WI38 (cell line): ENCODE results near the gene MAPKAPK3.

Experiments used
- H3K4me3 ChIP-seq: 2 replicates; pipeline ENCODE4 v1.5.1; 2011; ENCODE audit warnings: low read depth, mild to moderate bottlenecking, control low read depth, low read length
- TF ChIP-seq, protein P1 (sequence below): IDR thresholded peaks from 2 replicates; pipeline ENCODE4 v1.5.1; 2012; ENCODE audit warnings: low read depth, mild to moderate bottlenecking, control low read depth, low read length

The MAPKAPK3 gene

GRCh38 chr3:50610992-50611463 lies 5.9 kb upstream of the MAPKAPK3 start:
- peak overlapping the region; percentile 71 for H3K4me3 ChIP-seq
- TF ChIP-seq, protein P1, sequence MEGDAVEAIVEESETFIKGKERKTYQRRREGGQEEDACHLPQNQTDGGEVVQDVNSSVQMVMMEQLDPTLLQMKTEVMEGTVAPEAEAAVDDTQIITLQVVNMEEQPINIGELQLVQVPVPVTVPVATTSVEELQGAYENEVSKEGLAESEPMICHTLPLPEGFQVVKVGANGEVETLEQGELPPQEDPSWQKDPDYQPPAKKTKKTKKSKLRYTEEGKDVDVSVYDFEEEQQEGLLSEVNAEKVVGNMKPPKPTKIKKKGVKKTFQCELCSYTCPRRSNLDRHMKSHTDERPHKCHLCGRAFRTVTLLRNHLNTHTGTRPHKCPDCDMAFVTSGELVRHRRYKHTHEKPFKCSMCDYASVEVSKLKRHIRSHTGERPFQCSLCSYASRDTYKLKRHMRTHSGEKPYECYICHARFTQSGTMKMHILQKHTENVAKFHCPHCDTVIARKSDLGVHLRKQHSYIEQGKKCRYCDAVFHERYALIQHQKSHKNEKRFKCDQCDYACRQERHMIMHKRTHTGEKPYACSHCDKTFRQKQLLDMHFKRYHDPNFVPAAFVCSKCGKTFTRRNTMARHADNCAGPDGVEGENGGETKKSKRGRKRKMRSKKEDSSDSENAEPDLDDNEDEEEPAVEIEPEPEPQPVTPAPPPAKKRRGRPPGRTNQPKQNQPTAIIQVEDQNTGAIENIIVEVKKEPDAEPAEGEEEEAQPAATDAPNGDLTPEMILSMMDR: no peak

DNA sequence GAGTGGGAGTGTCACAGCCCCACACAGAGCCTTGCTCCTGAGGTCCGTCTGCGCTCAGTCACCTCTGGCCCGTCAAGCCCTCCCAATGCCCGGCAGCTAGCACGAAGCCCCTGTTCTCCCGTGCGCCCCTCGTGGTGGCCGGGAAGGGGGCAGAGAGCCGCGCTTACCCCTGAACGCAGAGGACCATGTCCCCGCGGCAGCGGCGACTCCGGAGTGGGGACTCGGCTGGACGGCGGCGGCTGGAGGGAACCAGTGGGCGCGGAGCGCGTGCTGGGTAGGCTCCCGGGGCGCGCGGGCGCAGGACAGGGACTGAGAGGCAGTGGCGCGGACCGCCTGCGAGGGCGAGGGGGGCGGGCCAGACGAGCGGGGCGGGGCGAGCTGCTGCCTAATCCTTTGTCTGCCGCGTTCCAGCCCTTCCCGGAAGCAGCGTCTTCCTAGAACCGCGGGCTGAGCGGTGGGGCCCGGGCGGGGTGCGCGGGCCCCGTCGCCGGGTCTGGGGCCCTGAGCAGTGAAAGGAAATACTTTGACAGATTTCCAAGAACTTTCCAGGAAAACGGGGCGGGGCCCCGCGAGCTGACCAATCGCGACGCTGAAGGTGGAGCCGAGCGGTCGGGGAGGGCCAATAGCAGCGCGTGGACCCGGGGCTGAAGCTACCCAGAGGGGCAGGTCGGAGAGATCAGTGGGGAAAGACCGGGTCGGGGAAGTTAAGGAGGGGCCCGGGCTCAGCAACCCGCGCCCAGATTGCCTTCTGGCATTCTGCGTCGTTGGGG lies 5.3 kb upstream of the MAPKAPK3 start, which contains the start of gene CISH:
Gene CISH (minus strand): TSS at position 311 of the 770 bp plus-strand sequence. CDS start 124 bp downstream, at position 187.
- peak within 1 kb of the TSS; percentile 71 for H3K4me3 ChIP-seq
- TF ChIP-seq, protein P1: peak; percentile 43

DNA sequence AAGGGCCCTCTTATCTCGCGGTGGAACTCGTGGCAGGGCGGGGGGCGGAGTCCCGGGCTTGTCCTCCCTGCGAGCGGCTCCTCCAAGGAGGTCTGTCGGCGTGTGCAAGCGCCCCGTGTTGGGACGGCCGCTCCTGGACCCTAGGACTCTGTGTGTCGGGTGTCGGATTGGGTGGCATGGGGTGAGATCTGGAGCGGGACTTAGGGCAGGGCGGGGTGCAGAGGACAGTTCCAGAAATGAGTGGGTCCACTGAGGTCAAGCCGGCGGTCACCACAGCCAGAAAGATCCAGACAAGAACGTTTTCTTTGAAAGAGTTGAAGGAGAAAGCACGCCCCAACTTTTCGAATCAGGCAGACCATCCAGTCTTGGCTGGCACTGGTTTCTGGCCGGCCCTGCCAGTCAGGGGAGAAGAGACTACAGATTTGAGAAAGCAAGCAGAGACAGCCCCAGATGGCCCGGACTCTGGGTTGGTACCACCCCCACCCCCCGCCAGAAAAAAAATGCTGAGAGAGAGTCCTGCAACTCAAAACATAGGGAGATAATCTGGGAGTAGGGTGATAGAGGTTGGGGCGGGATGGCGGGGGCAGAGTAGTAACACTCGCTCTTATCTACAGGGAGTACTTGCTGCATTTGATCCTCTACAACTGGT lies 4.6 kb upstream of the MAPKAPK3 start:
- TF ChIP-seq, protein P1: no peak
- peak overlapping the region; percentile 71 for H3K4me3 ChIP-seq

DNA sequence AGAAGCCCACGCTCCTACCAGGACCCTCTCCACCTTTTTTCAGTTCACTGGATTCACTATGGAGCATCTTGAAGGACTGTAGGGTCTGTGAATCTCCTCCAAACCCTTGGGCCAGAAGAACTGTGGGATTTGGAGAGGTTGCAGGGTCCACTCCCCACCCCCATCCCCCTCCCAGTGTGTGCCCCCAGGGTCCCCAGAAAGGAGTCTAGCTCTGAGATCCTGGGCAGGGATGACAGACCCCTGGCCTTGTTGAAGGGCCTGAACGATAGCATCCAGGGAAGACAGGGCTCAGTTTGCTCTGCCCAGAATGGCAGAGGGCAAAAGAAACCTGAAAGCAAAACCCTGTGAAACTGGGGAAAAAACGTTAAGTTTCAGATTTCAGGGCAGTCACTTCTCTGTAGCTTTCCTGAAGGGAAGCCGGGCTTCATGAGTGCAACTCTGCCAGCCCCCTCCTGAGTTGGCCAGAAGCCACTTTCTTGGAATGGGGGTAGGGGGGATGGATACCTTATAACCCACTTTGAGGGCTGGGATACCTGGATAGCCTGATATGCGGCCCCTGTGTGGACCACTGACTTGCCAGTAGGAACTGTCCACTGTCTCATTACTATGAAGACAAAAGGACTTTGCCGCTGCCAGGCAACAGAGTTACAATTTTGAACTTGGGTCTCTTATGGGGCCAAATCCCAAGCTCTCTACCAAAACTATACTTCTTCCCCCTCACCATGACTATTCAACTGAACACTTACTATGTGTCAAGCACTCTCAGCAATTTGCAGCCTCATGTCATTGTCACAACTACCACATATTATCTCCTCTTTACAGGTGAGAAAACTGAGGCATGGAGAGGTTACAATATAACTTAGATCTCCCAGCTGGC lies 3.7 kb upstream of the MAPKAPK3 start:
- peak overlapping the region; percentile 71; the same call in 1 of the 2 replicates for H3K4me3 ChIP-seq
- TF ChIP-seq, protein P1: no peak

DNA sequence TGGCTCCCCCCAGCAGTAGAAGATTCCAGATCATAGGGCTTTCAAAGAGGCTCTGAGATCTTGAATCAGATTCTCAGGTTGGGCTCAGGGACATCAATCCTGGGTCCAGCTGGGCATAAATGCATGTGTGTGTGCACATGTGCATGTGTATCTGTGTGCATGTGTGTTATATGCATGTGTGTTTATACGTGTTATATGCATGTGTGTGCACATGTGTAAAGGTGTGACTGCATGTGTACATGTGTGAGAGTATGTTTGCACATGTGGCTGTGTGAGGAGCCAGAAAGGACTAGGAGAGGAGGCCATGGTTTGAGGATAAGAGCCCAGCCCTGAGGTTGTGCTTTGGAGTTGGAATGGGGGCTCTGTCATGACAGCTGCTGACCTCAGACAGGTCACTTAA lies 1.8 kb upstream of the MAPKAPK3 start:
- TF ChIP-seq, protein P1: no peak
- no peak overlapping the region for H3K4me3 ChIP-seq

DNA sequence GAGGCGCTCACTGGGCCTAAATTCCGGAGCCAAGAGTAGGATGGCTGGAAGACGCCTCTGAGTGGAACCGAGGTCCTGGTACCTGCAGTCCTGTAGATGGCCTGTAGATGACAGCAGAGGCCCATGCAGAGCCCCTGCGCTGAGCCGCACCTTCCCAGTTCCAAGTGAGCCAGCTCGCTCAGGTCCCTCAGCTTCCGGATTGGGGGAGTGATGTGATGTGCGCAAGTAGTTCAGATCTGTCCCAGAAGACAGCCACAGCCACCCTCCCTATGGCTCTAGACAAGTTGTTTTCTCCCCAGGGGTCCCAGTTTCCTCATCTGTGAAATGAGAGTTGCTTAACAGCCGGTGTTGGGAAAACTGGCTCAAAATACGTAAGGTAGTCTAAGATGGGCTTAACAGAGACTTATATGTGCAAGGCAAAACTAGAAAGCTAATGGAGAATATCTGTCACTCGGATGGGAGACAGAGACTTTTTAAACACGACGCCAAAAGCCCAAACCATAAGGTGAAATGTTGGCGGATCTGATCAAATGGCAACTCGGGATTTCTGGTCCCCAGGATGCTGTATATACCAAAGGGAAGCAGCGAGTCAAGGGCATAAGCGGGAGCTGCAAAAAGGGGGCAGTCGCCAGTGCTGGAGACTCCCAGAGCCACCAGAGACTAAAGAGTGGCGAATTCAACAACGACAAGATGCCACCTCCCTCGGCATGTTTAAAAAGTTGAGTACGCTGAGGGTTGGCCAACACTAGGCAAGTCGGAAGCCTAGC lies 765 bp upstream of the MAPKAPK3 start:
- H3K4me3 ChIP-seq: peak overlapping the region; percentile 79

More for the DNA sequence above, 765 bp upstream of the MAPKAPK3 start:
- TF ChIP-seq, protein P1: peak; percentile 100
